GM12878 (cell line): Measurements from ENCODE around the gene DSTN.

Experiments used
- MXI1 ChIP-seq: fragments of 150-350 bp; IDR thresholded peaks from 2 replicates; pipeline ENCODE4 v1.6.1; 2011; ENCODE audit warnings: low read depth, mild to moderate bottlenecking, inconsistent platforms, low read length, improper control_type of control experiment
- SUZ12 ChIP-seq: fragments of 200-600 bp; sonication (generic); IDR thresholded peaks from one replicate; pipeline ENCODE4 v1.6.1; 2018; ENCODE audit warnings: antibody characterized with exemption, mild to moderate bottlenecking; ENCODE audit not compliant: unreplicated experiment

GRCh38 chr20:17645010-17645409 is 75.1 kb downstream of the DSTN start:
- no peak for TF ChIP-seq MXI1
- no peak for TF ChIP-seq SUZ12
